GM18526 (cell line): ENCODE data around the gene EDIL3.

Experiments used
- POLR2A ChIP-seq: IDR thresholded peaks from 3 replicates; pipeline ENCODE4 v1.6.1; 2011; ENCODE audit not compliant: insufficient read length; ENCODE audit errors: extremely low read depth

EDIL3 gene

DNA sequence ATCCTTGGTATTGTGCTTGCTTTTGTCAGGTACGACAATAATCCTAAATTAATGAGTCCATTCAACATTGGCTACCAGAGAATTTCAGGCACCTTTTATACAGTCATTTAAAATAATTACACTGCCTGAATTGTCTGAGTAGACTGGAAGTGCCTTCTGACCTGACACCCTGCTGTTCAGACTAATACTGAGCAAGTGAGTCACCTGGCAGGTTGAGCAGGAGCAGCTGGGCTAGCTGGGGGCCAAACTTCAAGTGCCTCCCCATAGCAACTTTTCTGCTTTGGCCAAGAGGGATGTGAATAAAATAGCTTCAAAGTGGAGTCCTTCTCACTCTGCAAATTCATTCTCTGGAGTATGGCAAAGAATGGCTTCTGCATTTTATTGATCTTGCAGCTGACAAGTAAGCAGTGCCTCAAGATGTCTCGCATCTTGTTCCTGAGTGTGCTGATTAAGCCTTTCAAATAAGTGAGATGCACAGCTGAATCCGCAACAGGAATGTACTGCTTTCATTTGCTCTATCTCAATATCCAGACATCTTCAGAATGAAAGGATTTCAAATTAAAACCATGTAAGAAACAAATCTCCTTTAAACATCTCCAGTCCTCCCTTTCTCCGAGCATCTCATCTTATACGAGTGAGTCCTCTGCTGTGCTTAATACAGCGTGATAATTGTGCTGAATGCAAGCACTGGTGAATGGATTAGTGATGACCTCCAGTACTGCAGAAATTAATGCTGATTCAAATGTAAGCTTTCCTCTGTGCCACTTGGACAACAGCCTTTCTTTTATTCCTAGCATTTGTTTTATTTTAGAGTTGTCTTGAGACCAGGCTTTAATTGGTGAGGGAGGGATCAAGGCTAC is 271.2 kb downstream of the EDIL3 start:
- no peak for TF ChIP-seq POLR2A

GRCh38 chr5:84092738-84093137 is 291.9 kb downstream of the EDIL3 start:
- no peak for TF ChIP-seq POLR2A

GRCh38 chr5:84091127-84091799 is 293.4 kb downstream of the EDIL3 start:
- TF ChIP-seq POLR2A = no peak

DNA sequence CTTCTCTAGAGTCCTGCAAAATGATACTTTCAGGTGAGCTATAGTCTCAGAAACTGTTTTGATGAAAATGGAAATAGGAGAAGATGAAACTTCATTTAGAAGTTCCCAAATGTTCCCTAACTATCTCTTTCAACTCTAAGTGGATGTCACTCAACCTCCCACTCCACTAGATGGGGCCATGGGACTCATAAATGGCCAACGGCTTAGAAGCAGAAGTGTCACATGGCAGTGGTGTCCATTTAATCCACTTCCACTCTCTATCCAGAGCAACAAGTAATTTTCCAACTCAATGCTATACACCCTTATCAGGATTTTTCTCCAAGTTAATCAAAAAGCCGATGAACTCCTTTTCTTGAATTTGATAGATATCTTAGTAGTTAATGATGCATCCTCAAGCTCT is 295.7 kb downstream of the EDIL3 start:
- no peak for TF ChIP-seq POLR2A

DNA sequence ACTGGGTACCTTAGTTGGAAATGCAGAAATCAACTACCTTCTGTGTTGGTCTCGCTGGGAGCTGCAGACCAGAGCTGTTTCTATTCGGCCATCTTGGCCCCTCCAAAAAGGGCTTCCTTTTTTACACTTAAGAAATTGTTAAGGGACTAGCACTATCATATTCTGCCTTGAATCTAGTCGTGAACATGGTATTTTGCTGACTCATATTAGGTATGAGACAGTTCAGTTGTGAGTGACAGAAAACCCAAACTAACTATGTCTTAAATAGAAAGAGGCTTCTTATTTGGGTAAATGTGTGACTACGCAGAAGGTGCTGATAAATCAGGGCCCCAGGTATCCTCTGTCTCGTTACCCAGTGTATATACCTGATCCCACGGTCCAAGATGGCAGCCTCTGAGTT is 298.2 kb downstream of the EDIL3 start:
- TF ChIP-seq POLR2A = no peak

DNA sequence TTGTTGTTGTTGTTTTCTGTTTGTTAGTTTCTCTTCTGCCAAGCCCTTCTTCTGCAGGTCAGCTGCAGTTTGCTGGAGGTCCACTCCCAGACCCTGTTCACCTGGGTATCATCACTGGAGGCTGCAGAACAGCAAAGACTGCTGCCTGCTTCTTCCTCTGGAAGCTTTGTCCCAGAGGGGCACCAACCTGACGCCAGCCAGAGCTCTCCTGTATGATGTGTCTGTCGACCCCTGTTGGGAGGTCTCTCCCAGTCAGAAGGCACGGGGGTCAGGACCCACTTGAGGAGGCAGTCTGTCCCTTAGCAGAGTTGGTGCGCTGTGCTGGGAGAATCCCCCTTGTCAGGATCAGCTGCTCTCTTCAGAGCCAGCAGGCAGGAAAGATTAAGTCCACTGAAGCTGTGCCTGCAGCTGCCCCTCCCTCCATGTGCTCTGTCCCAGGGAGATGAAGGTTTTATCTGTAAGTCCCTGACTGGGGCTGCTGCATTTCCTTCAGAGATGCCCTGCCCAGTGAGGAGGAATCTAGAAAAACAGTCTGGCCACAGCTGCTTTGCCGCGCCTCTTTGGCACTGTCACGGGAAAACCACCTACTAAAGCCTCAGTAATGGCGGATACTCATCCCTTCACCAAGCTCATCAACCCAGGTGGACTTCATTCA is 299.2 kb downstream of the EDIL3 start:
- no peak for TF ChIP-seq POLR2A

GRCh38 chr5:84080908-84081307 is 303.8 kb downstream of the EDIL3 start:
- TF ChIP-seq POLR2A = no peak

GRCh38 chr5:84072339-84072738 is 312.3 kb downstream of the EDIL3 start:
- no peak for TF ChIP-seq POLR2A

DNA sequence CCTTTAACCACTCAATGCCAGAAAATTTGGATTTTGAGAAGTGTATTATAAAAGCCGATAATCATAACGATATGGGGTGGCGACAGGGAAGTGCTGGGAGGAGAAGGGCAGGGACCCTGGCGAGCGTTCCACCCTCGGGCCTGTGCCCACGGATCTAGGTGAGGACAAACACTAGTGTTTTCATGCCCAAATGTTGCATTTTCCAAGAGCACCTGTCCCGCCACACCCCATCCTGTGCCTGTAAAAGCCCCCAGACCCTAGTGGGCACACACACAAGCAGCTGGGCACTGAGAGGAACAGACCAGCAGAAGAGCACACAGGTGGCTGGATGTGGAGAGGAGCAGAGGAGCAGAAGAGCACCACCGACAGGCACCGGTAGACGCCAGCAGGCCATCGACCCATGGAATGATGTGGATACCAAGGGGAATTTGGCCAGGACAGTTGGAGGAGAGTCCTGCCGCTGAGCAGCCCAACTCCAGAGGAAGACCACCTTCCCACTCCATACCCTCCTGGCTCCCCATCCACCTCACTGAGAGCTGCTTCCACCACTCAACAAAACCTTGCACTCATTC is 315.0 kb downstream of the EDIL3 start:
- no peak for TF ChIP-seq POLR2A

DNA sequence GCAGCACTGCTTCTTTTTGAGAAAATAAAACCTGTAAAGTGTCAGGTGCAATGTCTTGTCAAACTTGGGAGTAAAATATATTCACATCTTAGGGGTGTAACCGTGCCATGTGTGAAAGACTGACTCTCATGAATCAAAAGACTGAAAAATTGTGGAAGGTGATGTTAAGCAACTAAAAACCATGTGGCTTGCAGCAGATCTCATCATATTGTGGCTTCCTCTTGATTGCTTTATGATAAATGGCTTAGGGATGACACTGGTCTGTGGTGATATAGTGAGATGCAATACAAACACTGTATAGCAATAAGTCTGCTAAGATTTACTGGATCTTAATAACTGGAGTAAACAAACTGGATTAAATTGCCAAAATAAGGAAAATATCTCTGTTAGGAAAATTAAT is 321.6 kb downstream of the EDIL3 start:
- no peak for TF ChIP-seq POLR2A

- TF ChIP-seq POLR2A = no peak
Measured at GRCh38 chr5:84059672-84060071, 325.0 kb downstream of the EDIL3 start.

GRCh38 chr5:84058561-84058960 is 326.1 kb downstream of the EDIL3 start:
- TF ChIP-seq POLR2A = no peak

DNA sequence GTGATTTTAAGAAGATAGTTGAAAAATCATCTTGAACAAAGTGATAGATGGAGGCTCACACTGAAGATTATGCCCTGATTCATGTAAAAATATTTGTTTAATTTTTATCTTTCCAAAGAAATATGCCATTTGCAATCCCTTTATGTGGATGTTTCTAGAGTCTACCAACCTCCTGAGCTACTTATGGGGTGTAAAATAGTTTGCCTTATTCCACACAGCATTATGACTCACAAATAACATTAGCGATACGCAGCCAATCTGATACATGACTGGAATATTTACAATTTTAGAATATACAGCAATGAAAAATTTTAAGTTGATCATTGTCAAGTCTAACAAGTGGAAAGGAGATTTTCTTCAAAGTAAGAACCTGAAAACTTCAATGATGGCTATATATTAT is 327.5 kb downstream of the EDIL3 start:
- TF ChIP-seq POLR2A = no peak

DNA sequence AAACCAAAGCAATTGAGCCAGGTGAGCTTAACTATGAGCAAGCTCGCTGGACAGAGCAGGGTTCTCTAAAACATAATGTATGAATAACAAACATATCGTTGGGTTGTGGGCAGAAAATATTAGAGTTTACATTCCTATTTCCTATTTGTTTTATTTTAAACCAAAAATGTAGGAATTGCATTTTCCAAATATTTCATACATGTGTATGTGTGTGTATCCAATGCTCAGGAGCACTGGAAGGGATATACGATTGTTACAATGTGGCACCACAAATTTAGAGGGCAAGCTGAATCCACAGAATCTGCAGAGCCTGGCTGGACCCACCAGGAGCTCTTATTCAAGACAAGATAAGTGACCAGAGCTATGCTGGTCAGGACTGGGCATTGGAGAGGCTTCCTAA is 338.7 kb downstream of the EDIL3 start:
- no peak for TF ChIP-seq POLR2A

GRCh38 chr5:84036842-84037241 is 347.8 kb downstream of the EDIL3 start:
- TF ChIP-seq POLR2A = no peak

- TF ChIP-seq POLR2A = no peak
Measured at GRCh38 chr5:84032324-84032723, 352.4 kb downstream of the EDIL3 start.
